Stimulated activated CD4-positive, alpha-beta T cell treated with anti-CD3 and anti-CD28 coated beads, Interleukin-12 subunit alpha, Interleukin-12 subunit beta, amount 100 ng/mL, for 24 hours (primary cell): ENCODE results near the gene CDYL.

Experiments
- DNase-seq, 2 experiments: peaks; one replicate each; pipeline ENCODE4 v3.0.0-alpha.2; 2020; ENCODE audit warnings: low read depth in 2 of 2

The CDYL gene

DNA sequence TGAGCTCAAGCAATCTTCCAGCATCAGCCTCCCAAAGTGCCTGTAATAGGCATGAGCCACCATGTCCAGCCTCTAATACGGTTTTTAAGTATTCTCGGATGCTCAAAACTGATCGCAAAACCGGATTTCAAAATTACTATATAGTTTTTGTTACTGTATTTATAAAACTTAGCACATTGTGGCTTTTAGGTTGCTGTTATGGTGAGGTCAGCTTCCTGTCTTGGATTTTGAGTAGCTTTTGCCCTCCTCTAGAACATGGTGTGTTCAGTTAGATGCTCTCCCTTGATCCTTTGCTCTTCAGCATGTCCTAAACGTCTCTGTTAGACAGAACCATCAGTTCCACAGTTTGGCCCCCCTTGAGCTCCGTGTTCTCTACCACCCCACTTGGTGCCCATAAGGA is 131.4 kb downstream of the CDYL start:
- no peak for DNase-seq

- no peak for DNase-seq
Observed at GRCh38 chr6:4908062-4908461, 131.9 kb downstream of the CDYL start.

DNA sequence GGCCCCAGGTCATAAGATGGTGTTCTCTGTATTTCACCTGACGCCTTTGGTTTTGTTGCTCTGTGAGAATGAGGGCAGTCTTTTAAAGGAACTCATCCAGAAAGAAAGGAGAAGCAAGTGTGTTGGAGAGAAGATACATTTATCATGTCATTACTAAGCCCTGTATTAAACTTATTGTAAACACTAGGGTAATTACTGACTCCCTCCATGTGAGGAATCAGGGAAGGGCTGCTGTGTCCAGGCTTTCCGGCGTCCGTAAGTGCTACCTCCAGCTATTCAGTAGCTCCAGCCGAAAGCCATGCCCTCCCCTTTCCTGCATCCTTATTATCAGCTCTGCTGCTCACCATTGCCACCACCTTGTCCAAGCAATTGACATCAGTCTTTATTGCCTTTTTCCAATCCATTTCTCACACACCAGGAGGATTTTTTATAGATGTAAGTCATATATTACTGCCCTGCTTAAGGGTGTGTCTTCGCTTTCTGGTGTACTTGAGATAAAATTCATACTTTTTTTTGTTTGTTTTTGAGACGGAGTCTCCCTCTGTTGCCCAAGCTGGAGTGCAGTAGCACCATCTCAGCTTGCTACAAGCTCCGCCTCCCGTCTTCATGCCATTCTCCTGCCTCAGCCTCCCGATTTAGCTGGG is 133.0 kb downstream of the CDYL start:
- no peak for DNase-seq

DNA sequence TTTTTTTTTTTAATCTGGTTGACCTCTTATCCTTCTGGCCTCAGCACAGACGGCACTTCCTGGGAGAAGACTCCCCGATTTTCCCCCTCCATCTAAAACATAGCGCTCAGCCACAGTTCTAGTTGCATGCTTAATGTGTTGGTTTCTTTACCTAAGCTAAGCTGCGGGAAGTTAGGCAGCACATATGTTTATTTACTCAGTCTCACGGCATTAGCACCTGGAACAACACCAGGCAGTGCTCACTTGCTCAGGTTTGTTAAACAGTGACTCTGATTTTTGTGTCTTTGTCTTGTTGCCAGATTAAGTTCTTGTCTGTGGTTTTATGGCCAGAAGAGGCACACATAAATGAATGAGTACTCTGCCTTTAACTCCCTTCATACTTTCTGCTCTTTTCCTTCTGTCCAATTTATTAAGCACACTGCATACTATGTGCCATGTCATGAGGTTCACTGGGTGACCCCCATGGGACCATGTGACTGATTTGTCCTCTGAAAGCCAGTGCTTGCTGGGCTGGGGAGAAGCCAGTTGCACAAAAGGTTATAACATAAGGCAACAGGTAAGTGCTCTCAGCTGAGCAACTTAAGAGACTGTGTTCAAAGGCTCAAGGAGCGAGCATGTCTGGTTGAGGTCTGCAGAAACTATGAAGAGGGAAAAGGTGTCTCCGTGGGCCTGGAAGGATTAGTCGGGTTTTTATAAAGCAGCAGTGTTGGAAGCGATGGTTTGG is 134.0 kb downstream of the CDYL start:
- no peak for DNase-seq

DNA sequence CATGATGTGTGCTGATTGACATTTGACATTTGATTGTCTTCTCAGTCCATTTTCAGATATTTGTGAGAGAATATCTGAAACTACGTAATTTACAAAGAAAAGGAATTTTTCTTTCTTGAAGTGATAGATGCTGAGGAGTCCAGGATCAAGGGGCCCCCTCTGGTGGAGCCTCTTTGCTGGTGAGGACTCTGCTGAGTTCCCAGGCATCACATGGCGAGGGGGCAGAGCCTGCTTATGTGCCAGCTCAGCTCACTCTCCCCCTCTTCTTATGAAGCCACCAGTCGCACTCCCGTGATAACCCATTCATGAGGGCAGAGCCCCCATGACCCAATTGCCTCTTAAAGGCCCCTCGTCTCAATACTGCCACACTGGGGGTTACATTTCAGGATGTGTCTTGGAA is 136.4 kb downstream of the CDYL start:
- DNase-seq, result no peak

DNA sequence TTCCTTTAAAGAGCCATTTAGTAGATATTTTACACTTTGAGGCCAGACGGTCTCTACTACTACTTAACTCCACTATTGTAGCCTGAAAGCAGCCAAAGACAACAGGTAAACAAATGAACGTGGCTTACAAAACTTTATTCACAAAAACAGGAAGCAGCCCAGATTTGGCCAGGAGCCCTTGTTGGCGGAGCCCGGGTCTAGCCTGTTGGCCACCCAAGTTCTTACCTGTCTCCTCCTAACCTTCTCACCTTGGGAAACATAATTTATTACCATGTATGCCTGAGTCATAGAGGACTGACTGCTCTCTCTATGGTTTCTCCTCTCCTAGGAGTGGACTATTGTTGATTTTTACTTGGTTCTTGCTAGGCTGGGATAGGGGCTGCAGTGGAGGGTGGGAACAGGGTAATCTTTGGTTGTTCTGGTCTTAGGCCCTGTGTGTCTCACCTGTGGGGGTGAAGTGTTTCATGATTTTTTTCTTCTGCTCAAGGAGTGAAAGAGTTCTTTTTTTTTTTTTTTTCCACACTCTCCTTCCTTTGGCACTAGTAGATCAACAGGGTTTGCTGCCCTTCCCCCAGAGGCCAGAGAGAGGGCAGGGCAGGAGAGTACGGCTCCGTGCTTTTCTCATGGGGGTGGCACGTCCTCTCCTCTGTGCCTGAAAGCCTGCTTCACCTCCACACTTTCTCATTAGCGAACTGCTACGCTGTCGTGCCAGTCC is 137.7 kb downstream of the CDYL start:
- DNase-seq, result no peak

GRCh38 chr6:4914420-4915159 is 138.4 kb downstream of the CDYL start:
- no peak for DNase-seq

GRCh38 chr6:4916954-4917561 is 140.9 kb downstream of the CDYL start:
- DNase-seq, result no peak

DNA sequence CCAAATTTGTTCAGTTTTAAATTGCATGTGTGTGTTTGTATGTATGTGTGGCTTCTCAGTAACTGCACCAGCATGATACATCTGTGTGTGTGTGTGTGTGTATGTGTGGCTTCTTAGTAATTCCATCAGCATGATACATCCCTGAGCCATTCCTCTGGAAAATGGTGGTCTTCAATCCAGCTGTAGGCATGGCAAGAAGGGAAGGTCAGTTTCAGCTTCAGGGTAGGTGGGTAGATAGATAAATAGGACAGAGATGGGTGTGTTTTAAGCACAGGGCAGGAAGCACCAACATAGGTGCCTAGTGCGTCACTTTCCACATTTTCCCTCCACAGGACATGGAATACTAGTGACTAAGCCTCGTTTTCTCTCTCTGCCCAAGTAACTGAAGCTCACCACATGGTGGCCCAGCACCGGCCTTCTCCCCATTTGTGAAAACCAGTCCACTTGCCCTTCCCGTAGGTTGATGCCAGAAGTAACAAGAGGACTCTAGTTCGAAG is 144.8 kb downstream of the CDYL start:
- no peak for DNase-seq

DNA sequence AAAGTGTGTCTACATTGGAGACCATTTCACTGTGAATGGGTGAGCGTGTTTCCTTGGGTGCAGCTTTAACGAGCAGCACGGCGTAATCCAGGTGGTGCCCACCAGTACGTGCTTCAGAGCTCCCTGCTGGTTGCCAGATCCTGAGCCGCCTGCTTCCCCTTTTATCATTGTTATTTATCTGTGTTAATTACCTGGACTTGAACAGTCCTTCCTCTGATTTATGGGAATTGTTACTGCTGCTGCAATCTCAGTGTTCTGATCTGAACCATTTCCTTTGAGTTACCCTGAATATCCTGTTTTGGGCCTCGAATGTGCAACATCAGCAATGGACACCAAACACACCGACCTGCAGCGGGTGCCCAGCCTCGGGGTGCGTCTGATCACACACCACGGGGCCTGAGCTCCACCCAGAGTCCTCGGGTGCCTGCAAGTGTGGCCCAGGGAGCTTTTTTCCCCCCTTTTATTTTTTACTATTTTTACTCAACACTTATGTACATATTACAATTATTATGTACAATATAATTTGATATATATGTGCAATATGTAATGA is 146.4 kb downstream of the CDYL start:
- no peak for DNase-seq

DNA sequence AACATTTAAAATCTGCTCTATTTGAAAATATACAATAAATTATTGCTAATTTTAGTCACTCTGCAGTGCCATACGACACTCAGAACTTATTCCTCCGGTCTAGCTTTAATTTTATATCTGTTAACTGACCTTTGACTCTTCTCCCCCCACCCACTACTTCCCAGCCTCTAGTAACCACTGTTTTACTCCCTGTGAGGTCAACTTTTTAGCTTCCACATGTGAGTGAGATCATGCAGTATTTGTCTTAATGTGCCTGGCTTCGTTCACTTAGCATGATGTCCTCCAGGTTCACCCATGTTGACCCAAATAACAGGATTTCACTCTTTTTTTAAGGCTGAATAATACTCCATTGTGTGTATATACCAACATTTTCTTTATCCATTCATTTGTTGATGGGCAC is 146.9 kb downstream of the CDYL start:
- no peak for DNase-seq

GRCh38 chr6:4924661-4925271 is 148.6 kb downstream of the CDYL start:
- no peak for DNase-seq

DNA sequence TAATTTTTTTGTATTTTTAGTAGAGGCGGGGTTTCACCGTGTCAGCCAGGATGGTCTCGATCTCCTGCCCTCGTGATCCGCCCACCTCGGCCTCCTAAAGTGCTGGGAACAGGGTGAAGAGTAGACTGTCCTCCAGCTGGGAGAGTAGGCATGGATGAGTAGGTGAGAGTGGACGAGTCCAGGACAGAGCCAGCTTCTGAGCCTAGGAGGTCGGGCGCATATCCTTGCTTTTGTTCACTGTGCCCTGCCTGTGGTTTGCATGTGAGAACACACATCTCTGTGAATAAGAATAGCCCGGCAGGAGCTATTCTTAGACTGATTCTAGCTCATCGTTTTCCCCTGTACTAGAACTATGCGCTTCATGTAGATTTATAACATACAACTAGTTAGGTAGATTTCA is 149.4 kb downstream of the CDYL start:
- DNase-seq, result no peak

- no peak for DNase-seq
Observed at GRCh38 chr6:4928426-4928825, 152.2 kb downstream of the CDYL start.

DNA sequence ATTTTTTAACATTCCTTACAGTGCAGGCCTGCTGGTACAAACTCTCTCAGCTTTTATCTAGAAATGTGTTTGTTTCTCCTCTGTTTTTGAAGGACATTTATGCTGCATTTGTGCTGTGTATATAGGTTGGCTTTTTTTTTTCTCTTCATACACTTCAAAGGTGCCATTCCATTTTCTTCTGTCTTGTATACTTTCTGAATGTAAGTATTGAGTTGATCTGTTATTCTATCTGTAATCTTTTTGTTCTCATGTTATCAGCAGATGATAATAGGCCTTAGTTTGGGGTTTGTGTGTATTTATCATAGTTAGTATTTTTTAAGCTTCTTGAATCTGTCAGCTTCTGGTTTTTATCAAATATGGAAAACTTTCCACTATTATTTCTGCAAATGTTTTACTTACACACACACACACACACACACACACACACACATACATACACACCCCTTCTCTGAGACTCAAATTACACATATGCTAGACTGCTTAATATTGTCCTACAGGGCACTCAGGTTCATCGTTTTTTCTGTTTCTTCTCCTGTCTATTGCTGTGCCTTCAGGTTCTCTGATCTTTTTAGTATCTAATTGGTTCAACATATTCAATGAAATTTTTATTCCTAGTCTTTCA is 153.0 kb downstream of the CDYL start:
- DNase-seq, result no peak

- DNase-seq, result no peak
Observed at GRCh38 chr6:4930025-4930691, 154.0 kb downstream of the CDYL start.

GRCh38 chr6:4931530-4932227 is 155.5 kb downstream of the CDYL start:
- no peak for DNase-seq

DNA sequence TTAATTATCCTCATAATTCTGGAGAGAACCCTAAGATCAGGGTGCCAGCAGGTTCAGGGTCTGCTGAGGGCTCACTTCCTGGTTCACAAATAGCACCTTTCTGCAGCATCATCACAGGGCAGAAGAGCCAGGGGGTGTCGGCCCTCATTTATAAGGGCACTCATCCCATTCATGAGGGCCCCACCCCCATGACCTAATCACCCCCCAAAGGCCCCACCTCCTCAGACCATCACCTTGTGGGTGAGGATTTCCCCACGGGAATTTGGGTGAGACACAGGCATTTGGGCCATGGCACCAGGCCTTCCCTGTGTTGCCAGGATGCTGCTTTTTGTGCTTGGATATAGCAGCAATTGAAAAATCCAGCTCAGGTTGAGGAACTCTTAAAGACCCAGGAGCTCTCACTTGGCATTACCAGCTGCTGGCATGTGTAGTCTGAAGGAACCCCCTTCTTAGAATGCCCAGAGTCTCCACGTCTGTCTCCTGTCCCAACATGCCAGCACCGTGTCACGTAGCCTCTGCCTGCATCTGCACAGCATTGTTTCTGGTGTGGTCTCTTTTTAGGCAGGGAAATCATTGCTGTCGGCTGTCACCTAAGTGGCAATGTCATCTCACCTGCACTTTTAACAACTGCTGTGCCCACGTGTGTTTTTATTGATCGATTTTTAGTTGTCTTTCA is 156.2 kb downstream of the CDYL start:
- no peak for DNase-seq

GRCh38 chr6:4935486-4935885 is 159.3 kb downstream of the CDYL start:
- no peak for DNase-seq
